ENCODE results near the gene SNAP23. TPM values are rescaled to one million over a fixed set of nuclear protein-coding genes. Genes with fewer than 3 reads are reported as not detected.
A peak's percentile ranks its signal among the peaks of the same experiment; 100 is the strongest.

SNAP23 gene
- total RNA-seq, 4 donors from 2014 or later: 64.4 to 80.9 (median 66.8) TPM

GRCh38 chr15:42490671-42491538 lies 4.5 kb upstream of the SNAP23 start, which contains the start of gene ZNF106:
Gene ZNF106, minus strand, starts transcription at chr15:42491141. Its CDS starts 18,852 bp downstream, at chr15:42472289.
- Histone ChIP-seq H3K36me3 (no peaks in the 10 kb centered on the region), H3K27ac (peak within 1 kb of the TSS; percentile 86 to 94 (median 90)), H3K9me3 (no peaks in the 10 kb centered on the region), H3K4me1 (peaks cover 0 to 31% (median 4%) of the 10 kb centered on the region in 4 donors), H3K27me3 (no peaks in the 10 kb centered on the region), H3K4me3 (peak within 1 kb of the TSS; percentile 76 to 91 (median 88))
- TF ChIP-seq POLR2A (IDR thresholded peaks at IDR 0.05): peak; percentile 83 to 87
- peak in 1 of 6 experiments; percentile 6 for TF ChIP-seq CTCF (IDR thresholded peaks at IDR 0.05)
- peak; percentile 80 to 92 (median 87) for DNase-seq

- Histone ChIP-seq H3K27ac (peak overlapping the region; percentile 86 to 94 (median 90)), H3K9me3 (no peaks in the 10 kb centered on the region), H3K36me3 (no peaks in the 10 kb centered on the region), H3K27me3 (no peaks in the 10 kb centered on the region), H3K4me1 (peaks cover 0 to 36% (median 4%) of the 10 kb centered on the region in 4 donors), H3K4me3 (peak overlapping the region; percentile 76 to 91 (median 88))
- TF ChIP-seq POLR2A (IDR thresholded peaks at IDR 0.05) (no peak), CTCF (IDR thresholded peaks at IDR 0.05) (no peak)
- no peak for DNase-seq
These were observed 3.8 kb upstream of the SNAP23 start for GRCh38 chr15:42491539-42492225.

- Histone ChIP-seq H3K27ac (peak overlapping the region; percentile 36 to 94 (median 63)), H3K4me1 (peaks cover 0 to 53% (median 4%) of the 10 kb centered on the region in 4 donors)
These were observed 1.8 kb upstream of the SNAP23 start for GRCh38 chr15:42493679-42494078.

GRCh38 chr15:42494998-42495360 lies 455 bp upstream of the SNAP23 start:
- Histone ChIP-seq H3K27me3 (no peaks in the 10 kb centered on the region), H3K4me1 (peaks cover 0 to 59% (median 6%) of the 10 kb centered on the region in 4 donors), H3K36me3 (no peaks in the 10 kb centered on the region), H3K27ac (peak overlapping the region; percentile 81 to 94 (median 84)), H3K9me3 (no peaks in the 10 kb centered on the region), H3K4me3 (peak overlapping the region; percentile 62 to 89 (median 68))
- TF ChIP-seq POLR2A (IDR thresholded peaks at IDR 0.05) (no peak), CTCF (IDR thresholded peaks at IDR 0.05) (peak in 1 of 6 experiments; percentile 9)
- peak in 2 of 3 donors; percentile 34 to 72 for DNase-seq

More at GRCh38 chr15:42493679-42494078, 1.8 kb upstream of the SNAP23 start:
- DNase-seq: no peak
- no peaks in the 10 kb centered on the region for H3K36me3 ChIP-seq
- H3K9me3 ChIP-seq: no peaks in the 10 kb centered on the region
- no peak overlapping the region for H3K4me3 ChIP-seq
- TF ChIP-seq POLR2A (IDR thresholded peaks at IDR 0.05) (no peak), CTCF (IDR thresholded peaks at IDR 0.05) (no peak)
- no peaks in the 10 kb centered on the region for H3K27me3 ChIP-seq

- Histone ChIP-seq H3K4me1 (peaks cover 0 to 51% (median 5%) of the 10 kb centered on the region in 4 donors), H3K4me3 (no peak overlapping the region), H3K36me3 (no peaks in the 10 kb centered on the region), H3K27ac (peak overlapping the region; percentile 26 to 72 (median 50)), H3K27me3 (no peaks in the 10 kb centered on the region), H3K9me3 (no peaks in the 10 kb centered on the region)
- DNase-seq: no peak
- TF ChIP-seq CTCF (IDR thresholded peaks at IDR 0.05) (no peak), POLR2A (IDR thresholded peaks at IDR 0.05) (no peak)
These were observed 3.0 kb downstream of the SNAP23 start for GRCh38 chr15:42498212-42499068.
